ENCODE measurements around the gene CDC42SE1. TPM values are rescaled to one million over a fixed set of nuclear protein-coding genes. Genes with fewer than 3 reads are reported as not detected.

Gene CDC42SE1
- total RNA-seq, 1 donor from 2014 or later = 116 TPM

DNA sequence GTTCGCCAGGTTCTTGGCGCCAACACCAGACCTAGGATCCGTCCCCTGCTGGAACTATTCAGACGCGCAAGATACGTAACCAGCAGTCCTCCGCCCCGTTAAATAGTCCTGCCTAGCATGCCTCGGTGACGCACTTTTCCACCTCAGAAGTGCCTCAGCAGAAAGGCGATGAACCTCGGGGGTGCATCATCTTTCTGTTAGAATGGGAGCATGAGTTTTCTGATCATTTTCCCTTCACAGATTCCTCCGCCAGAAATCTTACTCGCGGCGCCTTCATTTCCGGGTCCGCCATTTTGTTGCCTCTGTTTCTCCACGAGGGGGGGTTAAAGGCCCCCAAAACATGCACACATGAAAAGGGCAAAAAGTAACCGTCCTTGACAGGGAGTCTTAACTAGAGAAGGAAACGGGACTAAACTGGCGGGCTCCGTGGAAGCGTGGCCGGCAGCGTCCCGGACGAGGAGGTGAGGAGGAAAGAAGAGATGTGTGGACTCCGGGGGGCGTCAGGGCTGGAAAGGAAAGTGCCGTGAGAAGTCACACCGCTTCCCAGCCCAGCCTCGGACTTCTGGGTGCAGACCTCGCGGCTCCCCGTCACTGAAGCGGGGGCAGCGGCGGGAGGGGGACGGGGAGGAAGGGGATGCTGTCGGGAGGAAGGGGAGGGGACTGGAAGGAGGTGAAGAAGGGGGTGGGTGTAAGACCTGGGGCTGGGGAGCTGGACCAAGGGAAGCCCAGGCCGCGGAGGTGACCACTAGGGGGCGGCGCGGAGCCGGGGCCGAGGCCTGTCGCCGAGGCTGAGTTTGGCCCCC, 11.3 kb upstream of the CDC42SE1 start, which contains the start of gene GABPB2:
GABPB2 (plus strand) TSS at position 288 of the 803 bp plus-strand sequence. CDS start 17,429 bp downstream, outside the sequence.
- FAIRE-seq (no peak), DNase-seq (ENCODE audit: low read depth) (peak; percentile 99)
- Histone ChIP-seq H3K9ac (ENCODE audit: low read length) (peak within 1 kb of the TSS; percentile 96), H3K4me1 (ENCODE audit: insufficient read depth, low read length) (peaks cover 2% of the 10 kb centered on the region), H3K79me2 (ENCODE audit: insufficient read depth, low read length) (peaks cover 41% of the 10 kb centered on the region), H3K4me3 (ENCODE audit: insufficient read depth, low read depth, low read length) (peak within 1 kb of the TSS; percentile 74), H3K27me3 (ENCODE audit: insufficient read depth, low read length) (no peaks in the 10 kb centered on the region), H4K20me1 (ENCODE audit: insufficient read depth, low read length) (peaks cover 16% of the 10 kb centered on the region), H3K4me2 (ENCODE audit: low read length) (peak within 1 kb of the TSS; percentile 94), H3K36me3 (ENCODE audit: insufficient read depth, low read length) (peaks cover 16% of the 10 kb centered on the region), H3K9me3 (ENCODE audit: insufficient read depth, low read depth, low read length) (no peaks in the 10 kb centered on the region), H3K27ac (ENCODE audit: low read depth, low read length) (peak within 1 kb of the TSS; percentile 96), H2AFZ (ENCODE audit: low read depth, low read length) (peak within 1 kb of the TSS; percentile 87)
- Mint-ChIP-seq H3K4me3 (ENCODE audit: unreplicated experiment) (peak within 1 kb of the TSS; percentile 89), H3K36me3 (ENCODE audit: low read depth, unreplicated experiment) (peaks cover 12% of the 10 kb centered on the region), H3K27ac (ENCODE audit: unreplicated experiment) (peak within 1 kb of the TSS; percentile 93), H3K4me1 (ENCODE audit: low read depth, unreplicated experiment) (peaks cover 9% of the 10 kb centered on the region), H3K27me3 (ENCODE audit: low read depth, unreplicated experiment) (no peaks in the 10 kb centered on the region), H3K9me3 (ENCODE audit: unreplicated experiment) (no peaks in the 10 kb centered on the region)
- peak; percentile 48 for TF ChIP-seq CTCF (IDR thresholded peaks at IDR 0.05; ENCODE audit: insufficient read depth, low read depth, low read length)
- TF ChIP-seq EZH2 (IDR thresholded peaks at IDR 0.05; ENCODE audit: insufficient read depth, low read length) = no peak

DNA sequence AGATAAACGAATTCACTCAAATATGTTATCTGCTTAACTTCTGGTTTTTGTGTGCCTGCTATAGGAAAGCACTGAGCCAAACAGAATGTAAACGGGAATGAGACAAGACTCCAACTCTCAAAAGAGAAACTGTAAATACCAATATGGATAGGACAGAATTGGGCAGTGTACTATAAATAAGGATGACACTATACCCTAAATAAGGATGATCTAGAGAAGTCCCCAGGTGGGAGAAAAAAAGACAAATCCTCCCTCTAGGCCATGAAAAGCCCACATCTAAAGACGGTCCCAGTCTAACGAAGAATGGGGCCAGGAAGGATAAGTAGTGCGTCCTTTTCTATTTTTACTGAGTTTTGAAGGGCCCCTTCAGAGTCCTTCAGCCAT, 9.7 kb upstream of the CDC42SE1 start:
- Mint-ChIP-seq H3K9me3 (ENCODE audit: unreplicated experiment) (no peaks in the 10 kb centered on the region), H3K27me3 (ENCODE audit: low read depth, unreplicated experiment) (no peaks in the 10 kb centered on the region), H3K27ac (ENCODE audit: unreplicated experiment) (peak overlapping the region; percentile 47), H3K4me3 (ENCODE audit: unreplicated experiment) (peak overlapping the region; percentile 5), H3K4me1 (ENCODE audit: low read depth, unreplicated experiment) (peaks cover 20% of the 10 kb centered on the region), H3K36me3 (ENCODE audit: low read depth, unreplicated experiment) (peaks cover 16% of the 10 kb centered on the region)
- no peak overlapping the region for H2AFZ ChIP-seq (ENCODE audit: low read depth, low read length)
- no peaks in the 10 kb centered on the region for H3K27me3 ChIP-seq (ENCODE audit: insufficient read depth, low read length)
- H3K4me3 ChIP-seq (ENCODE audit: insufficient read depth, low read depth, low read length) = no peak overlapping the region
- peaks cover 2% of the 10 kb centered on the region for H3K4me1 ChIP-seq (ENCODE audit: insufficient read depth, low read length)
- H3K79me2 ChIP-seq (ENCODE audit: insufficient read depth, low read length) = peaks cover 57% of the 10 kb centered on the region
- TF ChIP-seq CTCF (IDR thresholded peaks at IDR 0.05; ENCODE audit: insufficient read depth, low read depth, low read length) = no peak
- TF ChIP-seq EZH2 (IDR thresholded peaks at IDR 0.05; ENCODE audit: insufficient read depth, low read length) = no peak
- FAIRE-seq = no peak
- peaks cover 20% of the 10 kb centered on the region for H3K36me3 ChIP-seq (ENCODE audit: insufficient read depth, low read length)
- H3K4me2 ChIP-seq (ENCODE audit: low read length) = no peak overlapping the region
- no peak for DNase-seq (ENCODE audit: low read depth)
- peaks cover 30% of the 10 kb centered on the region for H4K20me1 ChIP-seq (ENCODE audit: insufficient read depth, low read length)
- H3K27ac ChIP-seq (ENCODE audit: low read depth, low read length) = no peak overlapping the region
- H3K9ac ChIP-seq (ENCODE audit: low read length) = no peak overlapping the region
- H3K9me3 ChIP-seq (ENCODE audit: insufficient read depth, low read depth, low read length) = no peaks in the 10 kb centered on the region

DNA sequence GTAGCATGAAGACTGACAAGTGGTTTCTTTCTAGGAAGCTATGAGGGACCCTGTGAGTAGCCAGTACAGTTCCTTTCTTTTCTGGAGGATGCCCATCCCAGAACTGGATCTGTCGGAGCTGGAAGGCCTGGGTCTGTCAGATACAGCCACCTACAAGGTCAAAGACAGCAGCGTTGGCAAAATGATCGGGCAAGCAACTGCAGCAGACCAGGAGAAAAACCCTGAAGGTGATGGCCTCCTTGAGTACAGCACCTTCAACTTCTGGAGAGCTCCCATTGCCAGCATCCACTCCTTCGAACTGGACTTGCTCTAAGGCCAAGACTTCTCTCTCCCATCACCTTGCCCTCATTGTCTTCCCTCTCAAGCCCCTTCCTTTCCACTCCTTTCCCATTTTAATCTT, 7.8 kb upstream of the CDC42SE1 start:
- no peaks in the 10 kb centered on the region for H3K9me3 ChIP-seq (ENCODE audit: insufficient read depth, low read depth, low read length)
- no peak overlapping the region for H3K9ac ChIP-seq (ENCODE audit: low read length)
- FAIRE-seq (no peak), DNase-seq (ENCODE audit: low read depth) (no peak)
- H3K27me3 ChIP-seq (ENCODE audit: insufficient read depth, low read length) = no peaks in the 10 kb centered on the region
- Mint-ChIP-seq H3K27ac (ENCODE audit: unreplicated experiment) (no peak overlapping the region), H3K4me3 (ENCODE audit: unreplicated experiment) (peak overlapping the region; percentile 31), H3K4me1 (ENCODE audit: low read depth, unreplicated experiment) (peaks cover 24% of the 10 kb centered on the region), H3K9me3 (ENCODE audit: unreplicated experiment) (no peaks in the 10 kb centered on the region), H3K36me3 (ENCODE audit: low read depth, unreplicated experiment) (peaks cover 17% of the 10 kb centered on the region), H3K27me3 (ENCODE audit: low read depth, unreplicated experiment) (no peaks in the 10 kb centered on the region)
- H3K4me2 ChIP-seq (ENCODE audit: low read length) = no peak overlapping the region
- H3K4me3 ChIP-seq (ENCODE audit: insufficient read depth, low read depth, low read length) = no peak overlapping the region
- no peak overlapping the region for H3K27ac ChIP-seq (ENCODE audit: low read depth, low read length)
- H4K20me1 ChIP-seq (ENCODE audit: insufficient read depth, low read length) = peaks cover 36% of the 10 kb centered on the region
- no peak for TF ChIP-seq EZH2 (IDR thresholded peaks at IDR 0.05; ENCODE audit: insufficient read depth, low read length)
- TF ChIP-seq CTCF (IDR thresholded peaks at IDR 0.05; ENCODE audit: insufficient read depth, low read depth, low read length) = no peak
- H3K4me1 ChIP-seq (ENCODE audit: insufficient read depth, low read length) = peaks cover 13% of the 10 kb centered on the region
- peaks cover 21% of the 10 kb centered on the region for H3K36me3 ChIP-seq (ENCODE audit: insufficient read depth, low read length)
- H3K79me2 ChIP-seq (ENCODE audit: insufficient read depth, low read length) = peaks cover 74% of the 10 kb centered on the region
- H2AFZ ChIP-seq (ENCODE audit: low read depth, low read length) = no peak overlapping the region

Measured in astrocyte (in vitro differentiated cells and primary cell).